HepG2 (cell line): ENCODE data around the gene NTN4. TPM values are rescaled to one million over a fixed set of nuclear protein-coding genes. Genes with fewer than 3 reads are reported as not detected.

Experiments
- ATF4 ChIP-seq, 2 experiments: fragments of 450-650 bp in 1 of 2; sonication (generic) in 1 of 2; formaldehyde crosslinking; IDR thresholded peaks; 2 replicates each; pipeline versions ENCODE4 v1.5.0 to v1.8.0; 2020 to 2022; ENCODE audit warnings: mild to moderate bottlenecking in 1 of 2, missing genetic modification reagents in 1 of 2
- DPF2 ChIP-seq: sonication (generic); formaldehyde crosslinking; IDR thresholded peaks from 2 replicates; pipeline ENCODE4 v1.4.0; 2020; ENCODE audit warnings: mild to moderate bottlenecking, low read depth, missing genetic modification reagents, borderline replicate concordance
- ETV6 ChIP-seq: sonication (generic); formaldehyde crosslinking; conservative IDR thresholded peaks from 2 replicates; pipeline ENCODE4 v1.4.0; 2020; ENCODE audit warnings: missing genetic modification reagents
- FOSL2 ChIP-seq: sonication (generic); formaldehyde crosslinking; IDR thresholded peaks from 2 replicates; pipeline ENCODE4 v1.4.0; 2020; ENCODE audit warnings: missing genetic modification reagents
- GFI1 ChIP-seq: sonication (generic); formaldehyde crosslinking; IDR thresholded peaks from 2 replicates; pipeline ENCODE4 v1.5.0; 2020; ENCODE audit warnings: missing genetic modification reagents, mild to moderate bottlenecking, borderline replicate concordance
- KLF9 ChIP-seq: IDR thresholded peaks from 2 replicates; pipeline ENCODE4 v1.6.1; 2016; ENCODE audit warnings: low read depth
- MAFF ChIP-seq: IDR thresholded peaks from 2 replicates; pipeline ENCODE4 v1.6.1; 2011; ENCODE audit warnings: low read depth, low read length, improper control_type of control experiment
- MLLT10 ChIP-seq: sonication (generic); formaldehyde crosslinking; IDR thresholded peaks from 2 replicates; pipeline ENCODE4 v1.4.0; 2020; ENCODE audit warnings: missing genetic modification reagents
- NR2F6 ChIP-seq, 2 experiments: IDR thresholded peaks; 2 replicates each; pipeline ENCODE4 v1.6.1; 2016; ENCODE audit warnings: antibody characterized with exemption in 1 of 2, mild to moderate bottlenecking in 1 of 2
- POLR2A ChIP-seq, 2 experiments: IDR thresholded peaks; 2 replicates each; pipeline ENCODE4 v1.6.1; 2011; ENCODE audit warnings: low read depth in 2 of 2, low read length in 2 of 2, mild to moderate bottlenecking in 1 of 2, moderate library complexity in 1 of 2; ENCODE audit not compliant: insufficient read depth in 1 of 2
- REXO4 ChIP-seq: sonication (generic); formaldehyde crosslinking; IDR thresholded peaks from 2 replicates; pipeline ENCODE4 v1.8.0; 2022; ENCODE audit warnings: missing genetic modification reagents, mild to moderate bottlenecking, borderline replicate concordance
- SOX5 ChIP-seq: IDR thresholded peaks from 2 replicates; pipeline ENCODE4 v1.6.1; 2016; ENCODE audit warnings: borderline replicate concordance
- ZFX ChIP-seq: sonication (generic); formaldehyde crosslinking; IDR thresholded peaks from 2 replicates; pipeline ENCODE4 v1.4.0; 2020; ENCODE audit warnings: mild to moderate bottlenecking, low read depth, missing genetic modification reagents, moderate library complexity
- ZNF142 ChIP-seq: sonication (generic); formaldehyde crosslinking; IDR thresholded peaks from 2 replicates; pipeline ENCODE4 v1.4.0; 2020; ENCODE audit warnings: missing genetic modification reagents
- ZNF556 ChIP-seq: sonication (generic); formaldehyde crosslinking; IDR thresholded peaks from 2 replicates; pipeline ENCODE4 v1.4.0; 2020; ENCODE audit warnings: mild to moderate bottlenecking, missing genetic modification reagents, borderline replicate concordance
- ZNF644 ChIP-seq: IDR thresholded peaks from 2 replicates; pipeline ENCODE4 v1.6.1; 2016; ENCODE audit warnings: low read depth
- ZSCAN12 ChIP-seq: sonication (generic); formaldehyde crosslinking; IDR thresholded peaks from 2 replicates; pipeline ENCODE4 v1.9.0; 2021; ENCODE audit warnings: mild to moderate bottlenecking, missing genetic modification reagents
- polyA plus RNA-seq, 8 experiments: library from polyadenylated mRNA; depleted of rRNA in 3 of 8; stranded (reverse) in 7 of 8; unstranded in 1 of 8; fragments of >200 nt; fragmentation: Illumina TruSeq in 4 of 8; extraction: Trizol in 4 of 8; gene quantifications; 2 replicates each; pipeline versions ENCODE4 v1.2.1 to v1.2.3, GENCODE V29; 2011 to 2016; ENCODE audit warnings: low read depth in 4 of 8, missing spikeins in 1 of 8, mixed read lengths in 1 of 8; ENCODE audit not compliant: insufficient read depth in 1 of 8
- total RNA-seq, 5 experiments: library from RNA; depleted of rRNA; stranded (reverse); fragments of >200 nt; fragmentation: Illumina TruSeq; extraction: Trizol; gene quantifications; 2 replicates each; pipeline ENCODE4 v1.2.3, GENCODE V29; 2016; ENCODE audit warnings: low read depth in 1 of 5
- TF ChIP-seq, protein P1 (sequence below): sonication (generic); formaldehyde crosslinking; IDR thresholded peaks from 2 replicates; pipeline ENCODE4 v1.5.1; 2020; ENCODE audit warnings: mild to moderate bottlenecking, moderate library complexity, missing genetic modification reagents
- TF ChIP-seq, protein P2 (sequence below): sonication (generic); formaldehyde crosslinking; IDR thresholded peaks from 2 replicates; pipeline ENCODE4 v1.5.0; 2020; ENCODE audit warnings: missing genetic modification reagents

The NTN4 gene
- total and polyA plus RNA-seq, 2 of the 13 experiments (the other 11 are each of a cell fraction or from before 2014, with no cell fraction given), result 7.8 to 11.5 TPM

DNA sequence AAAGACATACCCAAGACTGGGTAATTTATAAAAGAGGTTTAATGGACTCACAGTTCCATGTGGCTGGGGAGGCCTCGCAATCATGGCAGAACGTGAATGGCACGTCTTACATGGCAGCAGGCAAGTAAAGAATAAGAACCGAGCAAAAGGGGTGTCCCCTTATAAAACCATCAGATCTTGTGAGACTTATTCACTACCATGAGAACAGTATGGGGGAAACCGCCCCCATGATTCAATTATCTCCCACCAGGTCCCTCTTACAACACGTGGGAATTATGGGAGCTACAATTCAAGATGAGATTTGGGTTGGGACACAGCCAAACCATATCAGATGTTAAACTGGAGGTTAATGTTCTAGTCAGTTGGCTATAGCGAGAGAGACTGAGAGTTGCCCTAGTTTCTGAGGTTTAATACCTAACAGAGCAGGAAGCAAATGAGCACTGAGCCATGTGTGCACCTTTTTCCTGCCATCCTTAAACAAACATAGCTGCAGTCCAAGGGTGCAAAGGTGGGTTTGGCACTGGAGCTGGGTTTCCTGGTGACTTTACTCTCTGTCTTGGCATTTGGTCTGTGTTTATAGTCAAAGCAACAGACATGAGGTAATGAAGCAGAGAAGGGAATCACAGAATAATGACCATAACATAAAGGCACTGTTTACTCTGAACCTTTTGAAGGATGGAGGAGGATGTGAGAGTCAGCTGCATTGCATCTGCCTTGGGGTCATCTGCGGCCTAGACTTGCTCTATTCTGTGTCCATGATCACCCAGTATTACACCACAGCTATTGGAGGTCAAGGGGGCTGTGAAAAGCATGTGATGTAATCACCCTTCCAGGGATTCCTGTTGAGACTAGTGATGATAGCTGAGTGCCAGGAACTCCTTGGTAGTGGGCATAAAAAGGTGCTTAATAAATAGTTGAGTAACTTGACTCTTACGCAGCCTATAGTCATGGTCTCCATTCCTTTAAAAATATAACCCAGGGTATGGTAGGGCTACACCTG, 155.6 kb downstream of the NTN4 start (continued):
- TF ChIP-seq, protein P1, sequence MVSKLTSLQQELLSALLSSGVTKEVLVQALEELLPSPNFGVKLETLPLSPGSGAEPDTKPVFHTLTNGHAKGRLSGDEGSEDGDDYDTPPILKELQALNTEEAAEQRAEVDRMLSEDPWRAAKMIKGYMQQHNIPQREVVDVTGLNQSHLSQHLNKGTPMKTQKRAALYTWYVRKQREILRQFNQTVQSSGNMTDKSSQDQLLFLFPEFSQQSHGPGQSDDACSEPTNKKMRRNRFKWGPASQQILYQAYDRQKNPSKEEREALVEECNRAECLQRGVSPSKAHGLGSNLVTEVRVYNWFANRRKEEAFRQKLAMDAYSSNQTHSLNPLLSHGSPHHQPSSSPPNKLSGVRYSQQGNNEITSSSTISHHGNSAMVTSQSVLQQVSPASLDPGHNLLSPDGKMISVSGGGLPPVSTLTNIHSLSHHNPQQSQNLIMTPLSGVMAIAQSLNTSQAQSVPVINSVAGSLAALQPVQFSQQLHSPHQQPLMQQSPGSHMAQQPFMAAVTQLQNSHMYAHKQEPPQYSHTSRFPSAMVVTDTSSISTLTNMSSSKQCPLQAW (CRISPR knock-in tag), result peak; percentile 68
- TF ChIP-seq MAFF (no peak), NR2F6 (IDR thresholded peaks at IDR 0.05) (peak; percentile 34; the same call in 1 of the 2 replicates), NR2F6 (CRISPR knock-in tag; IDR thresholded peaks at IDR 0.05) (peak; percentile 55), ZNF556 (CRISPR knock-in tag) (peak; percentile 54; the same call in 1 of the 2 replicates), MLLT10 (CRISPR knock-in tag) (no peak), SOX5 (peak; percentile 59; the same call in 1 of the 2 replicates), FOSL2 (peak; percentile 48; the same call in 1 of the 2 replicates), DPF2 (peak; percentile 59), ZSCAN12 (CRISPR knock-in tag) (no peak), POLR2A (IDR thresholded peaks at IDR 0.05; ENCODE audit: insufficient read depth in 1 of 2, low read depth in 2 of 2, low read length in 2 of 2) (0 out of 4 replicates have a peak, but pooled peaks of 1 of the 2 experiments have one; percentile 23), KLF9 (CRISPR knock-in tag) (no peak), REXO4 (CRISPR knock-in tag) (no peak), GFI1 (CRISPR knock-in tag) (peak; percentile 51; the same call in 1 of the 2 replicates), ATF4 (CRISPR knock-in tag; IDR thresholded peaks at IDR 0.05) (peak in 1 of 2 experiments; percentile 60; a peak in 2 of 4 replicates), ZFX (CRISPR knock-in tag) (peak; percentile 39; the same call in 1 of the 2 replicates), ETV6 (CRISPR knock-in tag) (no peak), ZNF142 (CRISPR knock-in tag) (no peak), ZNF644 (CRISPR knock-in tag) (peak; percentile 99)
- TF ChIP-seq, protein P2, sequence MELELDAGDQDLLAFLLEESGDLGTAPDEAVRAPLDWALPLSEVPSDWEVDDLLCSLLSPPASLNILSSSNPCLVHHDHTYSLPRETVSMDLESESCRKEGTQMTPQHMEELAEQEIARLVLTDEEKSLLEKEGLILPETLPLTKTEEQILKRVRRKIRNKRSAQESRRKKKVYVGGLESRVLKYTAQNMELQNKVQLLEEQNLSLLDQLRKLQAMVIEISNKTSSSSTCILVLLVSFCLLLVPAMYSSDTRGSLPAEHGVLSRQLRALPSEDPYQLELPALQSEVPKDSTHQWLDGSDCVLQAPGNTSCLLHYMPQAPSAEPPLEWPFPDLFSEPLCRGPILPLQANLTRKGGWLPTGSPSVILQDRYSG (CRISPR knock-in tag), result no peak
